K562 (cell line): ENCODE data around the gene CHSY3. TPM values are rescaled to one million over a fixed set of nuclear protein-coding genes. Genes with fewer than 3 reads are reported as not detected.

Experiments
- ATAC-seq: fragments of 200-7000 bp; cut with Tn5 transposase; 3 replicates; pipeline ENCODE4 v1.9.1; 2020; ENCODE audit warnings: moderate library complexity
- BruUV-seq: library from RNA; stranded (reverse); fragments of 400-500 nt; replicated peaks from 2 replicates; lab custom pipeline; 2021; lab: Mats Ljungman, UMichigan
- CTCF ChIA-PET: fragments of 300-600 bp; formaldehyde crosslinking; extraction: SDS; loops from one replicate; lab custom pipeline; 2021; ENCODE audit warnings: low intra/inter-chr PET ratio; lab: Yijun Ruan, JAX
- POLR2A ChIA-PET: fragments of 300-600, 350-650 bp; sonication (Branson Sonifier 250); formaldehyde crosslinking; extraction: SDS; loops from one replicate; lab custom pipeline; 2021; ENCODE audit warnings: antibody characterized with exemption, inconsistent platforms; lab: Yijun Ruan, JAX
- DNase-seq, 4 experiments: peaks; one replicate each; pipeline versions ENCODE4 v3.0.0 to v3.0.0-alpha.2; 2011 to 2018; ENCODE audit warnings: low spot score in 3 of 4, mixed read lengths in 3 of 4; ENCODE audit errors: extremely low read depth in 1 of 4
- FAIRE-seq: peaks from 2 replicates; lab custom pipeline; 2011; peaks lifted over from hg19 to GRCh38; lab: Jason Lieb, UNC
- H2AFZ ChIP-seq: 2 replicates; pipeline ENCODE4 v1.6.0; 2011; ENCODE audit warnings: low read depth, low read length, control low read depth, inconsistent platforms
- H3K27ac ChIP-seq: fragments of 200-600 bp; 3 replicates; pipeline ENCODE4 v1.8.0; 2011; ENCODE audit warnings: low read depth, mild to moderate bottlenecking, control low read depth, inconsistent platforms, low read length, moderate library complexity, mixed read lengths; ENCODE audit errors: extremely low read depth
- H3K27me3 ChIP-seq, 2 experiments: fragments of 300-600 bp in 1 of 2; 2 replicates in 1 of 2; 3 replicates in 1 of 2; pipeline versions ENCODE4 v1.6.0 to v1.8.0; 2011; ENCODE audit warnings: inconsistent platforms in 2 of 2, low read length in 2 of 2, mild to moderate bottlenecking in 1 of 2, mixed read lengths in 1 of 2, moderate library complexity in 1 of 2; ENCODE audit not compliant: control insufficient read depth in 2 of 2, insufficient read depth in 2 of 2
- H3K36me3 ChIP-seq: fragments of 300-600 bp; 3 replicates; pipeline ENCODE4 v1.8.0; 2011; ENCODE audit warnings: mild to moderate bottlenecking, low read length, inconsistent platforms; ENCODE audit not compliant: control insufficient read depth, insufficient read depth
- H3K4me1 ChIP-seq, 2 experiments: fragments of 200-600 bp in 1 of 2; replicated peaks in 1 of 2; 2 replicates in 1 of 2; 3 replicates in 1 of 2; pipeline versions ENCODE4 v1.5.1 to v1.8.0; 2011; ENCODE audit warnings: inconsistent platforms in 2 of 2, low read length in 2 of 2, mild to moderate bottlenecking in 1 of 2, mixed read lengths in 1 of 2, moderate library complexity in 1 of 2; ENCODE audit not compliant: control insufficient read depth in 2 of 2, insufficient read depth in 2 of 2
- H3K4me2 ChIP-seq: 2 replicates; pipeline ENCODE4 v1.6.1; 2011; ENCODE audit warnings: low read length, control low read depth, inconsistent platforms, mixed read lengths; ENCODE audit not compliant: insufficient read depth
- H3K4me3 ChIP-seq: fragments of 200-600 bp; sonication (generic), shearing (Covaris generic); 2 replicates; pipeline ENCODE4 v1.5.1; 2016; ENCODE audit warnings: control low read depth, inconsistent platforms
- H3K79me2 ChIP-seq: fragments of 200-600 bp; 3 replicates; pipeline ENCODE4 v1.8.0; 2011; ENCODE audit warnings: low read length, inconsistent platforms; ENCODE audit not compliant: control insufficient read depth, insufficient read depth
- H3K9ac ChIP-seq, 2 experiments: 2 replicates each; pipeline versions ENCODE4 v1.6.0 to v1.6.1; 2011; ENCODE audit warnings: low read depth in 2 of 2, low read length in 2 of 2, control low read depth in 1 of 2, inconsistent platforms in 1 of 2, mild to moderate bottlenecking in 1 of 2, mixed read lengths in 1 of 2; ENCODE audit not compliant: insufficient read depth in 1 of 2
- H3K9me1 ChIP-seq: one replicate; pipeline ENCODE4 v1.6.0; 2011; ENCODE audit warnings: inconsistent platforms, mild to moderate bottlenecking, low read length, moderate library complexity; ENCODE audit not compliant: control insufficient read depth, insufficient read depth
- H3K9me3 ChIP-seq: replicated peaks from 2 replicates; pipeline ENCODE4 v1.5.1; 2011; ENCODE audit warnings: low read depth, low read length, inconsistent platforms; ENCODE audit not compliant: control insufficient read depth, insufficient read depth
- H4K20me1 ChIP-seq: replicated peaks from 2 replicates; pipeline ENCODE4 v1.6.1; 2011; ENCODE audit warnings: low read length, inconsistent platforms, mixed read lengths; ENCODE audit not compliant: control insufficient read depth, insufficient read depth
- BRCA1 ChIP-seq, 2 experiments: fragments of 450-650 bp in 1 of 2; sonication (generic) in 1 of 2; formaldehyde crosslinking in 1 of 2; IDR thresholded peaks; 2 replicates each; pipeline versions ENCODE4 v1.5.0 to v1.6.1; 2017 to 2020; ENCODE audit warnings: mild to moderate bottlenecking in 1 of 2, missing genetic modification reagents in 1 of 2
- ELF4 ChIP-seq: fragments of 450-650 bp; formaldehyde crosslinking; IDR thresholded peaks from 2 replicates; pipeline ENCODE4 v1.4.0; 2022; ENCODE audit warnings: missing genetic modification characterization
- MAFG ChIP-seq: fragments of 450-650 bp; conservative IDR thresholded peaks from 2 replicates; pipeline ENCODE4 v1.6.1; 2016; ENCODE audit warnings: missing genetic modification characterization, missing compliant biosample characterization
- MTA3 ChIP-seq: fragments of 450-650 bp; formaldehyde crosslinking; IDR thresholded peaks from 2 replicates; pipeline ENCODE4 v1.6.1; 2017; ENCODE audit warnings: mild to moderate bottlenecking, borderline replicate concordance
- NR2C1 ChIP-seq, 2 experiments: fragments of 450-650 bp; IDR thresholded peaks; 2 replicates each; pipeline ENCODE4 v1.6.1; 2017; ENCODE audit warnings: mild to moderate bottlenecking in 2 of 2, antibody characterized with exemption in 1 of 2, inconsistent platforms in 1 of 2, missing compliant biosample characterization in 1 of 2, missing genetic modification characterization in 1 of 2
- RCOR1 ChIP-seq, 2 experiments: IDR thresholded peaks; 2 replicates each; pipeline ENCODE4 v1.6.1; 2012; ENCODE audit warnings: low read depth in 2 of 2, low read length in 2 of 2, borderline replicate concordance in 1 of 2, improper control_type of control experiment in 1 of 2
- RHOXF2B ChIP-seq: fragments of 250-450 bp; sonication (Bioruptor Pico); conservative IDR thresholded peaks from 2 replicates; pipeline ENCODE4 v1.5.1; 2021
- SP1 ChIP-seq: sonication (generic); formaldehyde crosslinking; IDR thresholded peaks from 2 replicates; pipeline ENCODE4 v1.8.1; 2022; ENCODE audit warnings: mild to moderate bottlenecking, missing genetic modification reagents
- WGBS: fragments of 100-300 bp; shearing (Covaris generic); methylation state at CpG from one replicate; pipeline ENCODE4 v1.1.6; 2016; ENCODE audit warnings: low coverage, mixed read lengths; ENCODE audit not compliant: insufficient coverage; ENCODE audit errors: missing lambda C conversion rate; 5-methylcytosine and 5-hydroxymethylcytosine counted together
- in situ Hi-C: fragments of 300-500 bp; cut with MboI; formaldehyde crosslinking; loops from 4 replicates; pipeline ENCODE4 v1.15.0; 2018; ENCODE audit warnings: inconsistent platforms, mixed read lengths
- intact Hi-C: fragments of 100-400 bp; cut with micrococcal nuclease; formaldehyde crosslinking; loops from 2 replicates; pipeline ENCODE4 v1.14.2; 2022
- polyA plus RNA-seq, 8 experiments: library from polyadenylated mRNA; depleted of rRNA in 4 of 8; stranded (reverse) in 5 of 8; unstranded in 3 of 8; fragments of >200 nt; fragmentation: Nextera tagmentation in 2 of 8; fragmentation: Illumina TruSeq in 1 of 8; extraction: Ambion mirVana in 2 of 8; extraction: Trizol in 1 of 8; gene quantifications; 2 replicates each; pipeline versions ENCODE4 v1.2.1 to v1.2.3, GENCODE V29; 2011 to 2014; ENCODE audit warnings: inconsistent platforms in 1 of 8, missing spikeins in 1 of 8
- total RNA-seq, 7 experiments: library from RNA; depleted of rRNA in 6 of 7; stranded (reverse); fragments of >200 nt in 6 of 7; fragmentation: Illumina TruSeq in 2 of 7; extraction: Trizol in 2 of 7; gene quantifications; 2 replicates each; pipeline versions ENCODE4 v1.2.1 to v1.2.3, GENCODE V29; 2011 to 2021; ENCODE audit warnings: low replicate concordance in 1 of 7
- TF ChIP-seq, protein P1 (sequence below): fragments of 250-450 bp; sonication (Bioruptor Pico); IDR thresholded peaks from 2 replicates; pipeline ENCODE4 v1.4.0; 2020; ENCODE audit warnings: mild to moderate bottlenecking
- TF ChIP-seq, protein P2 (sequence below): fragments of 450-650 bp; formaldehyde crosslinking; IDR thresholded peaks from 2 replicates; pipeline ENCODE4 v1.4.0; 2020; ENCODE audit warnings: mild to moderate bottlenecking, mixed read lengths

Gene CHSY3
- total and polyA plus RNA-seq, 9 of the 15 experiments (the other 6 are each of a cell fraction or from before 2014, with no cell fraction given): 0.04 TPM; not detected in 8

DNA sequence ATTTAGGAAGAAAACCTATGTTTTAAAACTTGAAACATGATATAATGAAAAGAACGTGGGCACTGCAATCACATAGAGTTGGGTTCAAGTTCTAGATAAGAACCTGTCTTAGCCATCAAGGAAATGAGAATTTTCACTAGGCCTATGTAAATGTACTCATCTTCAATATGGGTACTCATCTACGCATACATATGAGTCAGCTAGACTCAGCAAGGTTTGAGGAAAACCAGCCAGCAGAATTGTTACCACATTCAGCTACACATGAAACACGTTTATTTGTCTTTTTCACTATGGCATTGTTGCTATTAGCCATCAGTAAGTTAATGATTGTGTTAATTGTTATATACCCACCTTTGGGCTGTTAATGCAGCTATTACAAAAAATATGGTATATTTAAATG, 146.3 kb downstream of the CHSY3 start:
- in situ Hi-C loops: no loop called here
- ATAC-seq (no peak), FAIRE-seq (no peak), DNase-seq (no peak)
- CTCF ChIA-PET: interaction anchor here (0.7 kb wide), 1 partner anchor 714 kb away, joined by 6 read pairs; no protein-coding TSS in a partner anchor
- Histone ChIP-seq H3K9ac (no peak overlapping the region), H3K27ac (no peak overlapping the region), H3K4me3 (no peak overlapping the region), H4K20me1 (no peaks in the 10 kb centered on the region), H3K9me1 (no peaks in the 10 kb centered on the region), H2AFZ (no peak overlapping the region), H3K36me3 (no peaks in the 10 kb centered on the region), H3K9me3 (no peaks in the 10 kb centered on the region; the same call in 1 of the 2 replicates), H3K27me3 (no peaks in the 10 kb centered on the region), H3K79me2 (no peaks in the 10 kb centered on the region), H3K4me2 (no peak overlapping the region), H3K4me1 (no peaks in the 10 kb centered on the region)
- intact Hi-C loops: no loop called here
- POLR2A ChIA-PET: no interaction called here
- TF ChIP-seq, protein P1, sequence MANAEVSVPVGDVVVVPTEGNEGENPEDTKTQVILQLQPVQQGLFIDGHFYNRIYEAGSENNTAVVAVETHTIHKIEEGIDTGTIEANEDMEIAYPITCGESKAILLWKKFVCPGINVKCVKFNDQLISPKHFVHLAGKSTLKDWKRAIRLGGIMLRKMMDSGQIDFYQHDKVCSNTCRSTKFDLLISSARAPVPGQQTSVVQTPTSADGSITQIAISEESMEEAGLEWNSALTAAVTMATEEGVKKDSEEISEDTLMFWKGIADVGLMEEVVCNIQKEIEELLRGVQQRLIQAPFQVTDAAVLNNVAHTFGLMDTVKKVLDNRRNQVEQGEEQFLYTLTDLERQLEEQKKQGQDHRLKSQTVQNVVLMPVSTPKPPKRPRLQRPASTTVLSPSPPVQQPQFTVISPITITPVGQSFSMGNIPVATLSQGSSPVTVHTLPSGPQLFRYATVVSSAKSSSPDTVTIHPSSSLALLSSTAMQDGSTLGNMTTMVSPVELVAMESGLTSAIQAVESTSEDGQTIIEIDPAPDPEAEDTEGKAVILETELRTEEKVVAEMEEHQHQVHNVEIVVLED (CRISPR knock-in tag): no peak
- TF ChIP-seq MAFG (tag) (no peak), RHOXF2B (CRISPR knock-in tag) (no peak), MTA3 (no peak), NR2C1 (IDR thresholded peaks at IDR 0.05) (no peak), NR2C1 (tag; IDR thresholded peaks at IDR 0.05) (no peak), RCOR1 (IDR thresholded peaks at IDR 0.05; ENCODE audit: borderline replicate concordance in 1 of 2, low read depth in 2 of 2, low read length in 2 of 2) (no peak), SP1 (CRISPR knock-in tag) (no peak), ELF4 (CRISPR knock-in tag) (no peak), BRCA1 (IDR thresholded peaks at IDR 0.05) (no peak), BRCA1 (CRISPR knock-in tag; IDR thresholded peaks at IDR 0.05) (no peak)
- TF ChIP-seq, protein P2, sequence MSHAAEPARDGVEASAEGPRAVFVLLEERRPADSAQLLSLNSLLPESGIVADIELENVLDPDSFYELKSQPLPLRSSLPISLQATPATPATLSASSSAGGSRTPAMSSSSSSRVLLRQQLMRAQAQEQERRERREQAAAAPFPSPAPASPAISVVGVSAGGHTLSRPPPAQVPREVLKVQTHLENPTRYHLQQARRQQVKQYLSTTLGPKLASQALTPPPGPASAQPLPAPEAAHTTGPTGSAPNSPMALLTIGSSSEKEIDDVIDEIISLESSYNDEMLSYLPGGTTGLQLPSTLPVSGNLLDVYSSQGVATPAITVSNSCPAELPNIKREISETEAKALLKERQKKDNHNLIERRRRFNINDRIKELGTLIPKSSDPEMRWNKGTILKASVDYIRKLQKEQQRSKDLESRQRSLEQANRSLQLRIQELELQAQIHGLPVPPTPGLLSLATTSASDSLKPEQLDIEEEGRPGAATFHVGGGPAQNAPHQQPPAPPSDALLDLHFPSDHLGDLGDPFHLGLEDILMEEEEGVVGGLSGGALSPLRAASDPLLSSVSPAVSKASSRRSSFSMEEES (CRISPR knock-in tag): no peak
- WGBS: 0% methylated on average over 3 of the region's 3 CpGs
- BruUV-seq: no TSS peak
